ENCODE measurements around the gene UBASH3A. TPM values are rescaled to one million over a fixed set of nuclear protein-coding genes. Genes with fewer than 3 reads are reported as not detected.
"Not testable (repeated sequence)": the region's sequence is repeated elsewhere in the genome, so short reads cannot be mapped to it uniquely, and the experiment has no call there.

Gene UBASH3A
- total and polyA plus RNA-seq, 5 donors: 0.07 to 0.29 (median 0.23) TPM

DNA sequence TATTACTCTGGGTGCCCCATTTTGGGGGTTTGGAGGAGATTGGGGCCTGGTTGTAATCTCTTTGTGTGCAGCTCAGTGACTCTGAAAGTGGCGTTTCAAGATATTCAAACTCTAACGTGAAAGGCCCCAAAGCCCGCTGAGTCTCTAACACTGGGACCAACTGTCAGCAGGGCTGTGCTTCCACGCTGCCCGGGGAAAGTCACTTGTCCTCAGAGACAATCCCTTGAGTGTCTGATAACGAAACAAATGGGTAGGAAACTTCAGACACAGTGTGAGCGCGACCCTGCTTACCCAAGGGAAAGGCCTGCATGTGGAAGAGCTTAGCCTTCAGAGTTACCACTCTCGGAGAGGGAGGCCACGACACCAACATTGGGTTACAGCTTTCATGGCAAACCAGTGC lies 837 bp downstream of the UBASH3A start:
- no peaks in the 10 kb centered on the region for H3K9me3 ChIP-seq (ENCODE audit: control insufficient read depth, low read length)
- WGBS: 75% methylated on average over 10 of the region's 10 CpGs
- no peak for DNase-seq
- H3K27ac ChIP-seq (ENCODE audit: low read length): no peak overlapping the region
- no peaks in the 10 kb centered on the region for H3K27me3 ChIP-seq (ENCODE audit: control insufficient read depth, insufficient read depth)
- H3K4me3 ChIP-seq (ENCODE audit: low read length): no peak overlapping the region
- H3K4me1 ChIP-seq (ENCODE audit: control insufficient read depth, insufficient read depth, low read length): no peaks in the 10 kb centered on the region
- intact Hi-C loops (cut with DNase I): no loop called here
- ATAC-seq: no peak

DNA sequence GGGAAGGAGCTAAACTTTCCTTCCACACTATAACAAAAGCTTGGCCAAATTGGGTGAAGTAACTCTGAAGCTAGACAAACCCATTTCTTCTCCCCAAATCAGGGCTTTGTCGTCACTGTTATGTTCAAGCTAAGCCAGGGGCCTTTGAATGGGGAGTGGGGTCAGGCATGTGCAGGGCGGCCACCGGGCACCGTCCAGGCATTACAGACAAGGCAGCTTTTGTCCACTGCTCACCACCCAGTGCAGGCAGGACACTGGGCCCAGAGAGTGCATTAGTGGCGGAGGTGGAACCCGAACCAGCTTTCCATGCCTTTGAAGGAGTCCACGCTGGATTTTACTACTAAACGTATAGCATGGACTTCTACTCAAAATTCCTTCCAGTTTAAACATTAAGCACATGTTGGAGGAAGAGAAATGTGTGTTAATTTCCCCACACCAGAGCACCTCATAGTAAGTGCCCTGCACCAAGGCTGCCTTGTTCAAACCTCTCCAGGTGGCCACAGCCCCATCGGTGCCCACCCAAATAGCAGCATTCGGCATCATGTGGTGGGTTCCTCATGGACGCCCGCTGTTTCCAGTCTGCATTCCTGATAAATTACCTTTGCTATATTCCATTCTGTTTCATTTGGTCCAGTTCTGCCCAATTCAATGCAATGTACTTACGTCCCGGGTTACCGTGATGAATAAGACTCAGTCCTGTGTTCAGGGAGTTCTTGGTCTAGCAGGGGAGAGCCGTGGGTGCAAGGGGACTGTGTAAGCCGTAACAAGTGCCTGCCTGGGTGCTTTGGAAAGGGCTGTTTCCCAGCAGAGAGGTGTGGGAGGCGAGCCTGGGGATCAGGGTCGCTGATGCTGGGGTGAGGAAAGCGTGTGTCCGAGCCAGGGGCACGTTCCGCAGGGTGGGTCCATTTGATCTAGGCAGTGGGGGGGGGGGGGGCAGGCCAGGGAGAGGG lies 1.6 kb downstream of the UBASH3A start:
- Histone ChIP-seq H3K27me3 (ENCODE audit: control insufficient read depth, insufficient read depth) (no peaks in the 10 kb centered on the region), H3K27ac (ENCODE audit: low read length) (no peak overlapping the region), H3K4me1 (ENCODE audit: control insufficient read depth, insufficient read depth, low read length) (no peaks in the 10 kb centered on the region), H3K4me3 (ENCODE audit: low read length) (no peak overlapping the region), H3K9me3 (ENCODE audit: control insufficient read depth, low read length) (no peaks in the 10 kb centered on the region)
- ATAC-seq: no peak
- WGBS: 87% methylated on average over 23 of the region's 23 CpGs
- DNase-seq: no peak
- intact Hi-C loops (cut with DNase I): no loop called here

DNA sequence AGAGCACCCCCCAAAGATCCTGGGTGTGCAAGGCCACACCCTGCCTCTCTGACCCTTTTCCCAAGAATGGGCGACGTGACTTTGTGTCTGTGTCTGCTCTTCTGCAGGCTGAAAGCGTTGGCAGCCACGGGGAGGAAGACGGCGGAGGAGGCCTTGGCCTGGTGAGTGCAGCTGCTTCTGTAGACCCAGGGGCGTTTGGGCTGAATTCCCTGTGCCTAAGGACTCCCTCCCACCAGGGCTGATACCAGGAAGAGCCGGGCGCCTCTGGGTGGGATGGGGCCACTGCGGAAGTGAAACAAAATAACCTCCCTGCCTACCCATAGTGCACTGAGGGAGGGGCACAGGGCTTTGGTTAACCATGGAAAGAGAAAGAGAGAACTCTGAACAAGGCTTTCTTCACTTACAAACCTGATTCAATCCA lies 2.5 kb downstream of the UBASH3A start:
- intact Hi-C loops (cut with DNase I): no loop called here
- no peak overlapping the region for H3K27ac ChIP-seq (ENCODE audit: low read length)
- no peak overlapping the region for H3K4me3 ChIP-seq (ENCODE audit: low read length)
- no peaks in the 10 kb centered on the region for H3K9me3 ChIP-seq (ENCODE audit: control insufficient read depth, low read length)
- no peaks in the 10 kb centered on the region for H3K27me3 ChIP-seq (ENCODE audit: control insufficient read depth, insufficient read depth)
- no peaks in the 10 kb centered on the region for H3K4me1 ChIP-seq (ENCODE audit: control insufficient read depth, insufficient read depth, low read length)
- WGBS: 69% methylated on average over 10 of the region's 10 CpGs
- ATAC-seq (no peak), DNase-seq (no peak)

DNA sequence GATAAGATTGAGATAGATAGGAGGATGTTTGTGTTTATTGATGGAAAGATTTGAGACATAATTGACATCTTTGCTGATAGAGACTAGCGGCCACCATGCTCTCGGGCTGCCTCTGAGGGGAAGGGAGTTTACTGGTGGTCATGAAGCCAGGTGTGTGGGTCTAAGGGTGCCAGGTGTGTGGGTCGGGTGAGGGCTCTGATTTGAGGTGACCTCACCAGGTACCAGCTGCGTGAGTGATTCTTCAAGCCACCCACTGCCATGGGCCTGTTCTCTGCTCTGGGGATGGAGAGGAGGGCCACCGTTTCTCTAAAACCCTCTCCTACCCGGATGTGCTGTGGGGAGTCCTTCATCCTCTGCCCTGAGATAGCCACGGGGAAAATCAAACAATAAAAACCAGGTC lies 3.2 kb downstream of the UBASH3A start:
- Histone ChIP-seq H3K4me3 (ENCODE audit: low read length) (no peak overlapping the region), H3K4me1 (ENCODE audit: control insufficient read depth, insufficient read depth, low read length) (no peaks in the 10 kb centered on the region), H3K27me3 (ENCODE audit: control insufficient read depth, insufficient read depth) (no peaks in the 10 kb centered on the region), H3K9me3 (ENCODE audit: control insufficient read depth, low read length) (no peaks in the 10 kb centered on the region), H3K27ac (ENCODE audit: low read length) (no peak overlapping the region)
- no peak for DNase-seq
- intact Hi-C loops (cut with DNase I): no loop called here
- no peak for ATAC-seq
- WGBS: 84% methylated on average over 7 of the region's 7 CpGs

DNA sequence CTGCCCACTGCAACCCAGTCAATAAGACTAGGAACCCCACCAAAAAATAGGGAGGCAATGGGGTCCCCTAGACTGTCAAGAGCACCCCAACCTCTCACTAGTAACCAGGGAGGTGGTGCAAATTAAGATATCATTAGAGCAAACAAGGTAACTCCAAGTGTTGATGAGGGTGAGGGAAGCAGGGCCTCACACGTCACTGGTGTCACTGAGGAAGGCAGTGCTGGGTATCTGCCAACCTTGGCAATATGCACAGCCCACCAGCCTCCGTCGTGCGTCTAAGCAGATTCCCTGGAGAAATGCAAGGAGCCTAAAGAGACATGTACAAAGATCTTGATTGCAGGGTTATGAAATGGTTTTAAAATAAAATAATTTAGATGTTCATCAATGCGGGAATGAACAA lies 3.8 kb downstream of the UBASH3A start:
- no peak overlapping the region for H3K27ac ChIP-seq (ENCODE audit: low read length)
- ATAC-seq: no peak
- no peaks in the 10 kb centered on the region for H3K27me3 ChIP-seq (ENCODE audit: control insufficient read depth, insufficient read depth)

DNA sequence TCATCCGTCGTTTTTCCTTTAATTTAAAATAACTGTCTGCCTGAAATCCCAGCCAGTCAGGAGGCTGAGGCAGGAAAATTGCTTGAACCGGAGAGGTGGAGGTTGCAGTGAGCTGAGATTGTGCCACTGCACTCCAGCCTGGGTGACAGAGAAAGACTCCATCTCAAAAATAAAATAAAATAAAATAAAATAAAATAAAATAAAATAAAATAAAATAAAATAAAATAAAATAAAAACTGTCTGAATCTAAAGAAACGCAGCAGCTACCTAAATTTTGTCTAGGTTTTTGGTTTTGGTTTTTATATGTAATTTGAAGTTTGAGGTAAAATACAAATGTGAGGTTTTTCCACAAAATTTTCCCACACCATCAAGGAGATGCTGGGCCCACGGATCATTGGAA lies 5.0 kb downstream of the UBASH3A start:
- DNase-seq; ATAC-seq; H3K4me3 ChIP-seq (ENCODE audit: low read length); H3K27me3 ChIP-seq (ENCODE audit: control insufficient read depth, insufficient read depth); H3K4me1 ChIP-seq (ENCODE audit: control insufficient read depth, insufficient read depth, low read length); intact Hi-C loops (cut with DNase I); H3K27ac ChIP-seq (ENCODE audit: low read length); H3K9me3 ChIP-seq (ENCODE audit: control insufficient read depth, low read length): not testable (repeated sequence)
- 87% methylated on average over 5 of the region's 5 CpGs for WGBS

More for the DNA sequence above, 3.8 kb downstream of the UBASH3A start:
- Histone ChIP-seq H3K4me1 (ENCODE audit: control insufficient read depth, insufficient read depth, low read length) (no peaks in the 10 kb centered on the region), H3K9me3 (ENCODE audit: control insufficient read depth, low read length) (no peaks in the 10 kb centered on the region), H3K4me3 (ENCODE audit: low read length) (no peak overlapping the region)
- DNase-seq: no peak
- intact Hi-C loops (cut with DNase I): no loop called here
- 69% methylated on average over 5 of the region's 5 CpGs for WGBS

DNA sequence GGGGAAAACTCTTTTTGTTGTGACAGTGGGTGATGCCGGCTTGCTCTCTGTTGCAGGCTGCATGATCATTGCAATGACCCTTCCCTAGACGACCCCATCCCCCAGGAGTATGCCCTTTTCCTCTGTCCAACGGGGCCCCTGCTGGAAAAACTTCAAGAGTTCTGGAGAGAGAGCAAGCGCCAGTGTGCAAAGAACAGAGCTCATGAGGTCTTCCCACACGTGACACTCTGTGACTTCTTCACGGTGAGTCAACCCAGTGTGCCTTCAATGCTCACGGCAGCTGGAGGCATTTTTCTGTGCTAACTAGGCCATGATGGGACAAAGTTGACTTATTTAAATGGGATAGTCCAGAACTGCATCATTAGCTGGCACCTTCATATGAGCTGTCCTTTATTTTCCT lies 5.7 kb downstream of the UBASH3A start:
- Histone ChIP-seq H3K27ac (ENCODE audit: low read length) (no peak overlapping the region), H3K4me3 (ENCODE audit: low read length) (no peak overlapping the region), H3K27me3 (ENCODE audit: control insufficient read depth, insufficient read depth) (no peaks in the 10 kb centered on the region), H3K9me3 (ENCODE audit: control insufficient read depth, low read length) (no peaks in the 10 kb centered on the region), H3K4me1 (ENCODE audit: control insufficient read depth, insufficient read depth, low read length) (no peaks in the 10 kb centered on the region)
- intact Hi-C loops (cut with DNase I): no loop called here
- ATAC-seq (no peak), DNase-seq (no peak)
- WGBS: 75% methylated on average over 7 of the region's 7 CpGs

DNA sequence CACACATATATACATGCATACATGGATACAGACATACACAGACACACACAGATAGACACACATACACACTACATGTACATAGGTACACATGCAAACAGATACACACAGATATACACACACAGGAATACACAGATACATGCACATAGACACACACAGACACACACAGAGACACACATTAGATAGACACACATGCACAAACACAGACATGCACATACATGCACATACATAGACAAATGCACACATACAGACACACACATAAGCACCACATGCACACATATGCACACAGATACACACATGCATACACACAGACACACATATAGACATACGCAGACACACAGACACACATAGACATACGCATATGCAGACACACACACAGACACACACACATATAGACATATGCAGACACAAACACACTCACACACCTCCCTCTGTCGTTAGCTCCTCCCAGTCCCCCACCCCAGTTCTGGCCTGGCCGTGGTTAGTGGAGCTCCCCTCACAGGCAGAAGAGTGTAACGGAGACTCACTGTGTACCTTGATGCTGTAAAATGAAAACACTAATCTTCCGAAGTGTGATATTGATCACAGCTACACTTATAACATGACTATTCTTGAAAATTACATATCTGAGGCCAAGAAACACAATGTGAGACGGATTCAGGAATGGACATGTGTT lies 7.6 kb downstream of the UBASH3A start:
- Histone ChIP-seq H3K9me3 (ENCODE audit: control insufficient read depth, low read length) (no peaks in the 10 kb centered on the region), H3K27ac (ENCODE audit: low read length) (no peak overlapping the region), H3K4me3 (ENCODE audit: low read length) (no peak overlapping the region), H3K4me1 (ENCODE audit: control insufficient read depth, insufficient read depth, low read length) (no peaks in the 10 kb centered on the region), H3K27me3 (ENCODE audit: control insufficient read depth, insufficient read depth) (no peaks in the 10 kb centered on the region)
- intact Hi-C loops (cut with DNase I): no loop called here
- WGBS: 58% methylated on average over 7 of the region's 7 CpGs
- ATAC-seq: no peak
- DNase-seq: no peak

DNA sequence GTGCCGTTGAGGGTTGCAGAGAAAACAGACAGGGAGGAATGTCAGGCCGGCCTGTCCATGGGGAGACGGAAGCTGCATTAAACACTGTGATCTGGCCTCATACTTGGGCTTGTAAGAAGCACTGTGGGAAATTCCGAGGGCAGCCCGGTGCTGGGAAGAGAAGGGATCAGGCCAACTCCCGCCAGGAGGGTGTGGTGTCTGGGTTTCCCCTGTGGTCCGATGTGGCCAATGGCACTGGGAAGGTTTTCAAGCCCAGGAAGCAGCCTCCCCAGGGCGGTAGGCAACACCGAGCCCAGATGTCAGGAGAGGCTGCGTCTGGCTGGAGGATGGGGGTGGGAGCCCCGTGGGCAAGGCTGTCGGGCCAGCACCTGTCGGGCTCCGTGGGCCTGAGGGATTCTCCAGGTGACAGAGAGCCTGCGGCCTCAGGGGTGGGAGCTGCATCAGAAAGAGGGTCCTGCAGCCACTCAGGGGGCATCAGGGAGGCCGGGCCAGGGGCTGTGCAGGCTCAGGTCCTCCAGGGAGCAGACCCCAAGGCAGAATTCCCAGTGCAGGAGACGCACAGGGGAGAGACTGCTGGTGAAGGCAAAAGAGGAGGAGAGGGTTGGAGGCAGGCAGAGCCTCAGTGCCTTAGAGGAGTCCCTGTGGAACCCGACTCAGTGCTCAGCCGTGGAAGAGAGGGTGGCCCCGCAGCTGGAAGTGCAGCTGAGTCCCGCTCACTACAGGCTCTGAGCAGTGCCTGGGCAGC lies 8.4 kb downstream of the UBASH3A start:
- H3K4me3 ChIP-seq (ENCODE audit: low read length): no peak overlapping the region
- intact Hi-C loops (cut with DNase I): no loop called here
- no peaks in the 10 kb centered on the region for H3K4me1 ChIP-seq (ENCODE audit: control insufficient read depth, insufficient read depth, low read length)
- H3K27ac ChIP-seq (ENCODE audit: low read length): no peak overlapping the region
- no peaks in the 10 kb centered on the region for H3K9me3 ChIP-seq (ENCODE audit: control insufficient read depth, low read length)
- ATAC-seq (peak in 1 of 2 donors; percentile 16), DNase-seq (no peak)
- 60% methylated on average over 21 of the region's 21 CpGs for WGBS
- H3K27me3 ChIP-seq (ENCODE audit: control insufficient read depth, insufficient read depth): no peaks in the 10 kb centered on the region

DNA sequence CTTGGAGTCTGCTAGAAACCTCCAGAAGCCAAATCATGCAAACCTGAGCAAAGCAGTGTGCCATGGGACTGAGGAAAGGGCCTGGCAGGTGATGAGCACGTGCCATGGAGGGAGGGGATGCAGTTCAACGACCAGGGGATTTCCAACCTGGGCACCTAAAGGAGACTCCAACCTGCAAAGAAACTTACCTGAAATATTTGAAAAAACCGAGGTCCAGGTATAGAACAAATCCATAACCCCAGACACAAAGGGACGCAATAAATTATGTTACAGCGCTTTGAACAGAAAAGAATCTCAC lies 8.9 kb downstream of the UBASH3A start:
- Histone ChIP-seq H3K27ac (ENCODE audit: low read length) (no peak overlapping the region), H3K9me3 (ENCODE audit: control insufficient read depth, low read length) (no peaks in the 10 kb centered on the region), H3K4me3 (ENCODE audit: low read length) (no peak overlapping the region), H3K4me1 (ENCODE audit: control insufficient read depth, insufficient read depth, low read length) (no peaks in the 10 kb centered on the region), H3K27me3 (ENCODE audit: control insufficient read depth, insufficient read depth) (no peaks in the 10 kb centered on the region)
- no peak for ATAC-seq
- 84% methylated on average over 5 of the region's 5 CpGs for WGBS
- DNase-seq: no peak
- intact Hi-C loops (cut with DNase I): no loop called here

DNA sequence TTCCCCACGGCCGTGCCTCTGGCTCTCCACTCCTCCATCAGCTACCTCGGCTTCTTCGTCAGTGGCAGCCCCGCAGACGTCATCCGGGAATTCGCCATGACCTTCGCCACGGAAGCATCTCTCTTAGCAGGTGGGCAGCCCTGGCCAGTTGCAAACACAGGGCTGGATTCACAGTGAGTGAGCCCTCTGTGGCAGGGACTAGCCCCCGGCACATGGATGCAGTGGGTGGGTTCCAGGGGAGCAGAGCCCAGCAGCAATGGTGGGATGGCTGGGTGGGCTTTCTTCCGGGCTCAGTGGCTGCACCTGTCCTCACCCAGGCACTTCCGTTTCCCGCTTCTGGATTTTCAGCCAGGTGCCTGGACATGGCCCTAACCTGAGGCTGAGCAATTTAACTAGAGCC lies 9.4 kb downstream of the UBASH3A start:
- Histone ChIP-seq H3K27me3 (ENCODE audit: control insufficient read depth, insufficient read depth) (no peaks in the 10 kb centered on the region), H3K27ac (ENCODE audit: low read length) (no peak overlapping the region), H3K9me3 (ENCODE audit: control insufficient read depth, low read length) (no peaks in the 10 kb centered on the region), H3K4me3 (ENCODE audit: low read length) (no peak overlapping the region), H3K4me1 (ENCODE audit: control insufficient read depth, insufficient read depth, low read length) (no peaks in the 10 kb centered on the region)
- 77% methylated on average over 14 of the region's 14 CpGs for WGBS
- intact Hi-C loops (cut with DNase I): no loop called here
- DNase-seq: no peak
- ATAC-seq: no peak

Data from right cardiac atrium (tissue), 5 donors.